GM12878 (cell line): ENCODE measurements around the gene TMEM44.

Source experiments
- BHLHE40 ChIP-seq, 2 experiments: fragments of 450-650 bp in 1 of 2; IDR thresholded peaks; 2 replicates each; pipeline ENCODE4 v1.6.1; 2011 to 2017; ENCODE audit warnings: low read depth in 2 of 2, borderline replicate concordance in 1 of 2, improper control_type of control experiment in 1 of 2, low read length in 1 of 2, mild to moderate bottlenecking in 1 of 2
- CEBPZ ChIP-seq: fragments of 150-350 bp; IDR thresholded peaks from 2 replicates; pipeline ENCODE4 v1.6.1; 2016; ENCODE audit warnings: low read depth, low read length
- CTCF ChIP-seq, 3 experiments: IDR thresholded peaks in 2 of 3; conservative IDR thresholded peaks in 1 of 3; 2 replicates each; pipeline ENCODE4 v1.5.1; 2011; ENCODE audit warnings: low read depth in 3 of 3, low read length in 3 of 3, mild to moderate bottlenecking in 3 of 3, control low read depth in 2 of 3, moderate library complexity in 2 of 3, inconsistent platforms in 1 of 3, mixed read lengths in 1 of 3; ENCODE audit not compliant: control insufficient read depth in 2 of 3, insufficient read depth in 1 of 3; ENCODE audit errors: extremely low read depth in 1 of 3
- EGR1 ChIP-seq, 2 experiments: IDR thresholded peaks; 1 replicate in 1 of 2; 2 replicates in 1 of 2; pipeline ENCODE4 v1.6.1; 2011 to 2012; ENCODE audit warnings: low read depth in 2 of 2, low read length in 2 of 2, borderline replicate concordance in 1 of 2, mild to moderate bottlenecking in 1 of 2, moderate library complexity in 1 of 2
- FOS ChIP-seq: IDR thresholded peaks from 3 replicates; pipeline ENCODE4 v1.6.1; 2011; ENCODE audit warnings: borderline replicate concordance; ENCODE audit not compliant: insufficient read length; ENCODE audit errors: extremely low read depth
- NFYA ChIP-seq: IDR thresholded peaks from 2 replicates; pipeline ENCODE4 v1.6.1; 2011; ENCODE audit warnings: low read depth, mild to moderate bottlenecking, low read length, improper control_type of control experiment, borderline replicate concordance
- POLR2A ChIP-seq: IDR thresholded peaks from 2 replicates; pipeline ENCODE4 v1.6.1; 2011; ENCODE audit warnings: low read depth, mild to moderate bottlenecking, low read length
- POLR2AphosphoS2 ChIP-seq: IDR thresholded peaks from 2 replicates; pipeline ENCODE4 v1.6.1; 2011; ENCODE audit warnings: low read depth, mild to moderate bottlenecking, low read length, improper control_type of control experiment, moderate library complexity
- POLR2AphosphoS5 ChIP-seq: IDR thresholded peaks from 2 replicates; pipeline ENCODE4 v1.6.1; 2011; ENCODE audit warnings: mild to moderate bottlenecking, low read length, inconsistent platforms
- SUZ12 ChIP-seq: fragments of 200-600 bp; sonication (generic); IDR thresholded peaks from one replicate; pipeline ENCODE4 v1.6.1; 2018; ENCODE audit warnings: antibody characterized with exemption, mild to moderate bottlenecking; ENCODE audit not compliant: unreplicated experiment
- USF2 ChIP-seq: IDR thresholded peaks from 2 replicates; pipeline ENCODE4 v1.6.1; 2011; ENCODE audit warnings: low read depth, low read length, improper control_type of control experiment, borderline replicate concordance
- YY1 ChIP-seq: IDR thresholded peaks from 2 replicates; pipeline ENCODE4 v1.6.1; 2011; ENCODE audit warnings: low read depth, mild to moderate bottlenecking, low read length
- ZNF274 ChIP-seq: IDR thresholded peaks from one replicate; pipeline ENCODE4 v1.8.0; 2011; ENCODE audit not compliant: insufficient read length, insufficient read depth

GRCh38 chr3:194555175-194556062 is 77.8 kb downstream of the TMEM44 start:
- TF ChIP-seq YY1 (no peak), CEBPZ (no peak), POLR2A (no peak), USF2 (no peak), ZNF274 (no peak), POLR2AphosphoS5 (no peak), POLR2AphosphoS2 (no peak), SUZ12 (no peak), CTCF (IDR thresholded peaks at IDR 0.05 in 2 of 3, conservative IDR thresholded peaks at IDR 0.05 in 1 of 3; ENCODE audit: control insufficient read depth in 2 of 3, extremely low read depth in 1 of 3, insufficient read depth in 1 of 3, low read depth in 3 of 3, low read length in 3 of 3) (no peak), BHLHE40 (IDR thresholded peaks at IDR 0.05; ENCODE audit: borderline replicate concordance in 1 of 2, low read depth in 2 of 2, low read length in 1 of 2) (no peak), EGR1 (IDR thresholded peaks at IDR 0.05; ENCODE audit: borderline replicate concordance in 1 of 2, low read depth in 2 of 2, low read length in 2 of 2) (no peak), NFYA (no peak), FOS (no peak)
